Measurements from ENCODE around the gene PTGFRN.

DNA sequence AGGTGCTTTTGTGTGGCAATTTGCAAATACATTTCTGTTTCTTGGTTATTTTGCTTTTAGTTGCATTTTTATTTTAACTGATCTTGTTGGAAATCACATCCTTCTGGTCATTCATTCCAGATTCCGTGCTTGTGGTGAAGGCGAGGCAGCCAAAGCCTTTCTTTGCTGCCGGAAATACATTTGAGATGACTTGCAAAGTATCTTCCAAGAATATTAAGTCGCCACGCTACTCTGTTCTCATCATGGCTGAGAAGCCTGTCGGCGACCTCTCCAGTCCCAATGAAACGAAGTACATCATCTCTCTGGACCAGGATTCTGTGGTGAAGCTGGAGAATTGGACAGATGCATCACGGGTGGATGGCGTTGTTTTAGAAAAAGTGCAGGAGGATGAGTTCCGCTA is 57.1 kb downstream of the PTGFRN start:
- TF ChIP-seq, protein P1, sequence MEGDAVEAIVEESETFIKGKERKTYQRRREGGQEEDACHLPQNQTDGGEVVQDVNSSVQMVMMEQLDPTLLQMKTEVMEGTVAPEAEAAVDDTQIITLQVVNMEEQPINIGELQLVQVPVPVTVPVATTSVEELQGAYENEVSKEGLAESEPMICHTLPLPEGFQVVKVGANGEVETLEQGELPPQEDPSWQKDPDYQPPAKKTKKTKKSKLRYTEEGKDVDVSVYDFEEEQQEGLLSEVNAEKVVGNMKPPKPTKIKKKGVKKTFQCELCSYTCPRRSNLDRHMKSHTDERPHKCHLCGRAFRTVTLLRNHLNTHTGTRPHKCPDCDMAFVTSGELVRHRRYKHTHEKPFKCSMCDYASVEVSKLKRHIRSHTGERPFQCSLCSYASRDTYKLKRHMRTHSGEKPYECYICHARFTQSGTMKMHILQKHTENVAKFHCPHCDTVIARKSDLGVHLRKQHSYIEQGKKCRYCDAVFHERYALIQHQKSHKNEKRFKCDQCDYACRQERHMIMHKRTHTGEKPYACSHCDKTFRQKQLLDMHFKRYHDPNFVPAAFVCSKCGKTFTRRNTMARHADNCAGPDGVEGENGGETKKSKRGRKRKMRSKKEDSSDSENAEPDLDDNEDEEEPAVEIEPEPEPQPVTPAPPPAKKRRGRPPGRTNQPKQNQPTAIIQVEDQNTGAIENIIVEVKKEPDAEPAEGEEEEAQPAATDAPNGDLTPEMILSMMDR (IDR thresholded peaks at IDR 0.05 in 8 of 11, conservative IDR thresholded peaks at IDR 0.05 in 3 of 11), result no peak
- no peak for TF ChIP-seq POLR2A (IDR thresholded peaks at IDR 0.05)
- no peak for TF ChIP-seq POLR2AphosphoS5 (IDR thresholded peaks at IDR 0.05)

All from spleen (tissue), 7 donors.